Upper lobe of left lung (tissue), 6 donors: Measurements from ENCODE around the gene ZBTB16. TPM values are rescaled to one million over a fixed set of nuclear protein-coding genes. Genes with fewer than 3 reads are reported as not detected.

Experiments used
- ATAC-seq, 2 donors: fragments of 200-7000 bp; cut with Tn5 transposase; one replicate each; pipeline ENCODE4 v1.9.1; 2022; ENCODE audit warnings: mild to moderate bottlenecking in 2 of 2, moderate library complexity in 2 of 2; ENCODE audit not compliant: low FRiP score in 2 of 2
- DNase-seq, 2 donors: peaks; one replicate each; pipeline ENCODE4 v3.0.0-alpha.2; 2019 to 2020
- H3K27ac ChIP-seq, 4 donors: fragments of 200-600 bp; sonication (generic); one replicate each; pipeline ENCODE4 v1.5.1; 2016 to 2019
- H3K27me3 ChIP-seq, 4 donors: fragments of 200-600 bp; sonication (generic); one replicate each; pipeline ENCODE4 v1.5.1; 2017 to 2019
- H3K36me3 ChIP-seq, 4 donors: fragments of 200-600 bp; sonication (generic); one replicate each; pipeline ENCODE4 v1.5.1; 2016 to 2019
- H3K4me1 ChIP-seq, 4 donors: fragments of 200-600 bp; sonication (generic); one replicate each; pipeline ENCODE4 v1.5.1; 2018 to 2019
- H3K4me3 ChIP-seq, 4 donors: fragments of 200-600 bp; sonication (generic); one replicate each; pipeline ENCODE4 v1.5.1; 2017 to 2019; ENCODE audit warnings: mild to moderate bottlenecking in 2 of 4, moderate library complexity in 1 of 4
- H3K9me3 ChIP-seq, 4 donors: fragments of 200-600 bp; sonication (generic); one replicate each; pipeline ENCODE4 v1.5.1; 2018 to 2019
- CTCF ChIP-seq, 6 experiments: fragments of 450-650 bp in 4 of 6; fragments of 200-600 bp in 2 of 6; sonication (generic) in 2 of 6; IDR thresholded peaks; one replicate each; pipeline ENCODE4 v1.5.1; 2016 to 2019; ENCODE audit warnings: antibody characterized with exemption in 6 of 6
- EP300 ChIP-seq, 4 donors: sonication (generic); formaldehyde crosslinking; IDR thresholded peaks; one replicate each; pipeline ENCODE4 v1.5.1; 2017; ENCODE audit warnings: antibody characterized with exemption in 4 of 4, control low read depth in 2 of 4
- POLR2A ChIP-seq, 4 donors: fragments of 450-650 bp; IDR thresholded peaks; one replicate each; pipeline ENCODE4 v1.5.1; 2016 to 2017; ENCODE audit warnings: antibody characterized with exemption in 4 of 4, mild to moderate bottlenecking in 2 of 4
- POLR2AphosphoS5 ChIP-seq, 2 donors: sonication (generic); formaldehyde crosslinking; IDR thresholded peaks; one replicate each; pipeline ENCODE4 v1.5.1; 2017; ENCODE audit warnings: antibody characterized with exemption in 2 of 2
- WGBS, 2 donors: methylation state at CpG; one replicate each; pipeline ENCODE4 v1.1.5; 2017 to 2018; 5-methylcytosine and 5-hydroxymethylcytosine counted together
- total RNA-seq, 6 donors: library from RNA; depleted of rRNA in 4 of 6; stranded (reverse); fragments of >200 nt in 4 of 6; gene quantifications; one replicate each; pipeline versions ENCODE4 v1.1.0 to v1.2.1, GENCODE V29; 2016 to 2021
- donor health status: DM: no; HTN: no; CAD: no; lungs with moderate emphysema.
- donor health status: DM: no; HTN: yes; CAD: no; lungs with severe emphysema.

The ZBTB16 gene
- 100 to 1,000 TPM; 110 to 584 (median 179) TPM for total RNA-seq

- TF ChIP-seq CTCF (IDR thresholded peaks at IDR 0.05) (peak in 2 of 6 experiments; percentile 49 to 55), POLR2AphosphoS5 (IDR thresholded peaks at IDR 0.05) (peak; percentile 80 to 93), EP300 (IDR thresholded peaks at IDR 0.05) (peak in 1 of 4 donors; percentile 43), POLR2A (IDR thresholded peaks at IDR 0.05) (peak in 3 of 4 donors; percentile 83 to 97 (median 87))
- Histone ChIP-seq H3K36me3 (peaks cover 10 to 30% (median 15%) of the 10 kb centered on the region in 4 donors), H3K27ac (peak within 1 kb of the TSS; percentile 94 to 99 (median 96)), H3K27me3 (no peaks in the 10 kb centered on the region), H3K4me3 (peak within 1 kb of the TSS; percentile 74 to 92 (median 80)), H3K4me1 (peaks cover 37 to 54% (median 42%) of the 10 kb centered on the region in 4 donors), H3K9me3 (no peaks in the 10 kb centered on the region)
- DNase-seq (peak; percentile 91 to 95), ATAC-seq (peak; percentile 83 to 86)
- WGBS, 2 donors = 0 to 1% methylated on average over 16 to 25 of the region's 71 CpGs
Observed at GRCh38 chr11:114059278-114059983, at the start of gene ZBTB16. ZBTB16 (plus strand) TSS chr11:114059711; CDS start chr11:114063301, 3,590 bp downstream.

- Histone ChIP-seq H3K36me3 (no peaks in the 10 kb centered on the region), H3K4me1 (no peaks in the 10 kb centered on the region), H3K9me3 (no peaks in the 10 kb centered on the region), H3K27me3 (no peaks in the 10 kb centered on the region), H3K4me3 (no peak overlapping the region), H3K27ac (no peak overlapping the region)
- DNase-seq (no peak), ATAC-seq (no peak)
- WGBS, 2 donors = 67 to 75% methylated on average over 4 of the region's 4 CpGs
- TF ChIP-seq POLR2A (IDR thresholded peaks at IDR 0.05) (no peak), POLR2AphosphoS5 (IDR thresholded peaks at IDR 0.05) (no peak), CTCF (IDR thresholded peaks at IDR 0.05) (no peak), EP300 (IDR thresholded peaks at IDR 0.05) (no peak)
Observed at GRCh38 chr11:114010931-114011330, 48.6 kb upstream of the ZBTB16 start.

GRCh38 chr11:114011443-114011842 is 48.1 kb upstream of the ZBTB16 start:
- WGBS, 2 donors = 37 to 57% methylated on average over 2 of the region's 2 CpGs
- DNase-seq = no peak
- H3K27ac ChIP-seq = no peak overlapping the region
- no peaks in the 10 kb centered on the region for H3K4me1 ChIP-seq
- no peak for ATAC-seq
- no peak overlapping the region for H3K4me3 ChIP-seq
- H3K36me3 ChIP-seq = no peaks in the 10 kb centered on the region
- H3K9me3 ChIP-seq = no peaks in the 10 kb centered on the region
- TF ChIP-seq POLR2AphosphoS5 (IDR thresholded peaks at IDR 0.05) (no peak), CTCF (IDR thresholded peaks at IDR 0.05) (no peak), EP300 (IDR thresholded peaks at IDR 0.05) (no peak), POLR2A (IDR thresholded peaks at IDR 0.05) (no peak)
- no peaks in the 10 kb centered on the region for H3K27me3 ChIP-seq

GRCh38 chr11:114015117-114015516 is 44.4 kb upstream of the ZBTB16 start:
- H3K36me3 ChIP-seq = no peaks in the 10 kb centered on the region
- WGBS, 2 donors = 48 to 49% methylated on average over 5 to 6 of the region's 6 CpGs
- no peak overlapping the region for H3K4me3 ChIP-seq
- no peaks in the 10 kb centered on the region for H3K9me3 ChIP-seq
- ATAC-seq = no peak
- TF ChIP-seq POLR2A (IDR thresholded peaks at IDR 0.05) = no peak
- no peak for TF ChIP-seq EP300 (IDR thresholded peaks at IDR 0.05)
- TF ChIP-seq CTCF (IDR thresholded peaks at IDR 0.05) = no peak
- TF ChIP-seq POLR2AphosphoS5 (IDR thresholded peaks at IDR 0.05) = no peak
- H3K27me3 ChIP-seq = no peaks in the 10 kb centered on the region
- no peak for DNase-seq
- H3K4me1 ChIP-seq = no peaks in the 10 kb centered on the region
- H3K27ac ChIP-seq = no peak overlapping the region

GRCh38 chr11:114016986-114017385 is 42.5 kb upstream of the ZBTB16 start:
- ATAC-seq (no peak), DNase-seq (no peak)
- WGBS, 2 donors = 96 to 100% methylated on average over 2 of the region's 2 CpGs
- no peak for TF ChIP-seq EP300 (IDR thresholded peaks at IDR 0.05)
- no peak for TF ChIP-seq CTCF (IDR thresholded peaks at IDR 0.05)
- no peak for TF ChIP-seq POLR2AphosphoS5 (IDR thresholded peaks at IDR 0.05)
- TF ChIP-seq POLR2A (IDR thresholded peaks at IDR 0.05) = no peak
- Histone ChIP-seq H3K4me1 (no peaks in the 10 kb centered on the region), H3K9me3 (no peaks in the 10 kb centered on the region), H3K27me3 (no peaks in the 10 kb centered on the region), H3K27ac (no peak overlapping the region), H3K36me3 (no peaks in the 10 kb centered on the region), H3K4me3 (no peak overlapping the region)
